ENCODE data around the gene BABAM2. TPM values are rescaled to one million over a fixed set of nuclear protein-coding genes. Genes with fewer than 3 reads are reported as not detected.

Gene BABAM2
- polyA plus RNA-seq, 3 donors: 33.2 to 52.8 (median 49.3) TPM

DNA sequence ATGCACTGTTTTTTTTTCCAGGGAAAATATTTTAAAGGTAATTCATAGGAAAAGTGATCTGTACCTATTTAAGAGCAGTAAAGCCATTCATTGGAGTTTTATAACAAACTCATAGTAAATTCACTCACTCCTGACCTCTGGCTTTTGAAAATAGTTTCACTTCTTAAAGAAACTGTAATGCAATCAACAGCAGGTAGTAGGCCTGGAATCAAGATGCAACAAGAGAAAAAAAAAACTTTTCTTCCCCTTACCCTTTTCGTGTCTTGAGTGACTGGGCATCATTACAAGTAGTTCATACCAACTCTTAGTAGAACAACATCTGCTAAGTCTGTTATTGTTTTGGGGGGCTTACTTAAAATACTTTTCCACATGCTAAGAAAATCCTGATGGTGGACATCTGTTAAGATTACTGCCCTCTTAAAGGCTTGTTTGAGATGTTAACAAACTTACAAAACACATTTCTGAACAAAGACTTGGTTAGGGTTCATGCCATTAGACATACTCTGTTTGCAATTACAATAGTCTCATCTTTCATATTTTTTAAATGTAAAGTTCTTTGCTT is 338.0 kb downstream of the BABAM2 start:
- Histone ChIP-seq H3K27me3 (ENCODE audit: control insufficient read depth in 2 of 2, insufficient read depth in 2 of 2, low read length in 2 of 2) (no peaks in the 10 kb centered on the region), H4K20me1 (ENCODE audit: insufficient read depth, low read length) (no peaks in the 10 kb centered on the region), H3K4me3 (replicated peaks in 1 of 3; ENCODE audit: low read depth in 2 of 3, low read length in 3 of 3) (no peak overlapping the region), H3K4me1 (ENCODE audit: control insufficient read depth in 1 of 2, insufficient read depth in 2 of 2, low read length in 2 of 2) (peaks cover 12 to 13% of the 10 kb centered on the region in 2 donors), H3K9me3 (replicated peaks in 1 of 2; ENCODE audit: control insufficient read depth in 1 of 2, insufficient read depth in 1 of 2, low read length in 2 of 2) (no peaks in the 10 kb centered on the region), H3K4me2 (replicated peaks; ENCODE audit: extremely low read depth, low read length, poor library complexity, severe bottlenecking) (no peak overlapping the region), H3K27ac (ENCODE audit: low read depth in 1 of 2, low read length in 2 of 2) (no peak overlapping the region), H2AFZ (ENCODE audit: insufficient read depth, low read depth, low read length, poor library complexity, severe bottlenecking) (no peak overlapping the region), H3K9ac (ENCODE audit: insufficient read depth, low read length, poor library complexity, severe bottlenecking) (no peak overlapping the region), H3K36me3 (replicated peaks in 1 of 2; ENCODE audit: control insufficient read depth in 1 of 2, insufficient read depth in 2 of 2, low read length in 2 of 2) (no peaks in the 10 kb centered on the region), H3K79me2 (ENCODE audit: insufficient read depth, low read length) (no peaks in the 10 kb centered on the region)
- Mint-ChIP-seq H3K4me3 (no peak overlapping the region), H3K27ac (no peak overlapping the region), H3K36me3 (peaks cover 14 to 24% of the 10 kb centered on the region in 2 donors), H3K27me3 (ENCODE audit: low read depth in 3 of 3) (no peaks in the 10 kb centered on the region), H3K9me3 (no peaks in the 10 kb centered on the region), H3K4me1 (peaks cover 27% of the 10 kb centered on the region)
- intact Hi-C loops (cut with micrococcal nuclease): no loop called here
- WGBS (ENCODE audit: insufficient coverage): no CpG with 5 or more reads among the region's 1 CpG
- TF ChIP-seq, protein P1, sequence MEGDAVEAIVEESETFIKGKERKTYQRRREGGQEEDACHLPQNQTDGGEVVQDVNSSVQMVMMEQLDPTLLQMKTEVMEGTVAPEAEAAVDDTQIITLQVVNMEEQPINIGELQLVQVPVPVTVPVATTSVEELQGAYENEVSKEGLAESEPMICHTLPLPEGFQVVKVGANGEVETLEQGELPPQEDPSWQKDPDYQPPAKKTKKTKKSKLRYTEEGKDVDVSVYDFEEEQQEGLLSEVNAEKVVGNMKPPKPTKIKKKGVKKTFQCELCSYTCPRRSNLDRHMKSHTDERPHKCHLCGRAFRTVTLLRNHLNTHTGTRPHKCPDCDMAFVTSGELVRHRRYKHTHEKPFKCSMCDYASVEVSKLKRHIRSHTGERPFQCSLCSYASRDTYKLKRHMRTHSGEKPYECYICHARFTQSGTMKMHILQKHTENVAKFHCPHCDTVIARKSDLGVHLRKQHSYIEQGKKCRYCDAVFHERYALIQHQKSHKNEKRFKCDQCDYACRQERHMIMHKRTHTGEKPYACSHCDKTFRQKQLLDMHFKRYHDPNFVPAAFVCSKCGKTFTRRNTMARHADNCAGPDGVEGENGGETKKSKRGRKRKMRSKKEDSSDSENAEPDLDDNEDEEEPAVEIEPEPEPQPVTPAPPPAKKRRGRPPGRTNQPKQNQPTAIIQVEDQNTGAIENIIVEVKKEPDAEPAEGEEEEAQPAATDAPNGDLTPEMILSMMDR (IDR thresholded peaks at IDR 0.05): peak; percentile 68
- peak in 1 of 3 donors; percentile 6 for DNase-seq

DNA sequence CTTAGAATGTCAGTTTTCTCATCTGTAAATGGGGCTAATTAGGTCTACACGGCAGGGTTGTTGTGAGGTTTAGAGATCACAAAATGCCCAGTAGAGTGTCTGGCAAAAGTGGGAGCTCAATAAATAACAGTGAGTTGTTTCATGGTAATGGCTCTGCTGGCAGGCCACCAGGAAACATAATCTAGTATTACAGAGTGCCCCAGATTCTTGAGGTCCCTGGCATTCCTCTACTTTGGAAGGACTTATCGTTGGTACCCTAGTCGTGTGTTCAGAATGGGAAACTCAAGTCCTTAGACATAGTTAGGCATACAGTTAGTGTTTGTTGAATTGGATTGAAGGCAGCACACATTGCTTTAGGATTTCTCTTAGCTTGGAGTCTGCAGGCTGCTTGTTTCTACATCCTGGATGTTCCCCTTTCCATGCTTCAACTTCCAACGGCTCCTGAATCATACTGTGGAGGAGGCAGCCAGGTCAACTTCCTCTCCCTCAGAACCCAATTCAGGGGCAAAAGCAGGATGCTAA is 340.6 kb downstream of the BABAM2 start:
- peak in 1 of 3 donors; percentile 17 for DNase-seq
- no peaks in the 10 kb centered on the region for H3K36me3 ChIP-seq (replicated peaks in 1 of 2; ENCODE audit: control insufficient read depth in 1 of 2, insufficient read depth in 2 of 2, low read length in 2 of 2)
- intact Hi-C loops (cut with micrococcal nuclease): no loop called here
- no peak overlapping the region for H2AFZ ChIP-seq (ENCODE audit: insufficient read depth, low read depth, low read length, poor library complexity, severe bottlenecking)
- H3K4me1 ChIP-seq (ENCODE audit: control insufficient read depth in 1 of 2, insufficient read depth in 2 of 2, low read length in 2 of 2): peaks cover 0 to 3% of the 10 kb centered on the region in 2 donors
- H3K9ac ChIP-seq (ENCODE audit: insufficient read depth, low read length, poor library complexity, severe bottlenecking): no peak overlapping the region
- H3K4me2 ChIP-seq (replicated peaks; ENCODE audit: extremely low read depth, low read length, poor library complexity, severe bottlenecking): no peak overlapping the region
- Mint-ChIP-seq H3K4me1 (peaks cover 10% of the 10 kb centered on the region), H3K4me3 (no peak overlapping the region), H3K27ac (no peak overlapping the region), H3K36me3 (peaks cover 21 to 27% of the 10 kb centered on the region in 2 donors), H3K27me3 (ENCODE audit: low read depth in 3 of 3) (no peaks in the 10 kb centered on the region), H3K9me3 (no peaks in the 10 kb centered on the region)
- no peaks in the 10 kb centered on the region for H3K9me3 ChIP-seq (replicated peaks in 1 of 2; ENCODE audit: control insufficient read depth in 1 of 2, insufficient read depth in 1 of 2, low read length in 2 of 2)
- no peak overlapping the region for H3K27ac ChIP-seq (ENCODE audit: low read depth in 1 of 2, low read length in 2 of 2)
- no peak overlapping the region for H3K4me3 ChIP-seq (replicated peaks in 1 of 3; ENCODE audit: low read depth in 2 of 3, low read length in 3 of 3)
- TF ChIP-seq, protein P1 (IDR thresholded peaks at IDR 0.05): no peak
- WGBS (ENCODE audit: insufficient coverage): 100% methylated on average over 3 of the region's 4 CpGs
- no peaks in the 10 kb centered on the region for H3K79me2 ChIP-seq (ENCODE audit: insufficient read depth, low read length)
- H3K27me3 ChIP-seq (ENCODE audit: control insufficient read depth in 2 of 2, insufficient read depth in 2 of 2, low read length in 2 of 2): no peaks in the 10 kb centered on the region
- H4K20me1 ChIP-seq (ENCODE audit: insufficient read depth, low read length): no peaks in the 10 kb centered on the region
